ENCODE data around the gene RHEB. TPM values are rescaled to one million over a fixed set of nuclear protein-coding genes. Genes with fewer than 3 reads are reported as not detected.

The RHEB gene
- total and polyA plus RNA-seq, 2 of the 13 experiments (the other 11 are each of a cell fraction or from before 2014, with no cell fraction given) = 55.0 to 77.6 TPM

- TF ChIP-seq ZNF572 (CRISPR knock-in tag; IDR thresholded peaks at IDR 0.05) (no peak), PCBP2 (optimal IDR thresholded peaks at IDR 0.05; ENCODE audit: low read depth, low read length, poor library complexity, severe bottlenecking) (no peak), E2F5 (CRISPR knock-in tag; conservative IDR thresholded peaks at IDR 0.05) (peak; percentile 69), ATF6 (CRISPR knock-in tag; conservative IDR thresholded peaks at IDR 0.05) (no peak), HMG20B (CRISPR knock-in tag; conservative IDR thresholded peaks at IDR 0.05) (no peak), ATF4 (CRISPR knock-in tag; IDR thresholded peaks at IDR 0.05) (0 out of 4 replicates have a peak, but pooled peaks of 1 of the 2 experiments have one; percentile 15), KDM2A (CRISPR knock-in tag; IDR thresholded peaks at IDR 0.05; ENCODE audit: borderline replicate concordance, low read depth) (peak; percentile 34; the same call in 1 of the 2 replicates), ZBTB44 (CRISPR knock-in tag; IDR thresholded peaks at IDR 0.05) (no peak), ZNF784 (CRISPR knock-in tag; IDR thresholded peaks at IDR 0.05; ENCODE audit: borderline replicate concordance) (0 out of 2 replicates have a peak, but pooled peaks have one; percentile 32), CENPT (CRISPR knock-in tag; IDR thresholded peaks at IDR 0.05; ENCODE audit: low read depth) (no peak), SMYD3 (CRISPR knock-in tag; IDR thresholded peaks at IDR 0.05) (no peak), RFXANK (CRISPR knock-in tag; IDR thresholded peaks at IDR 0.05) (no peak), TOPORS (CRISPR knock-in tag; IDR thresholded peaks at IDR 0.05) (no peak), ZSCAN30 (CRISPR knock-in tag; IDR thresholded peaks at IDR 0.05) (no peak), ZXDC (CRISPR knock-in tag; IDR thresholded peaks at IDR 0.05) (no peak), PPARG (CRISPR knock-in tag; conservative IDR thresholded peaks at IDR 0.05) (no peak), TFAP4 (IDR thresholded peaks at IDR 0.05; ENCODE audit: borderline replicate concordance, low read depth) (no peak), NCOR1 (IDR thresholded peaks at IDR 0.05; ENCODE audit: borderline replicate concordance, low read length) (no peak; the same call in 1 of the 2 replicates)
Observed at GRCh38 chr7:151519765-151520418, at the start of gene RHEB (continued).

Data from HepG2 (cell line).